ENCODE measurements around the gene CTU2. TPM values are rescaled to one million over a fixed set of nuclear protein-coding genes. Genes with fewer than 3 reads are reported as not detected.
A peak's percentile ranks its signal among the peaks of the same experiment; 100 is the strongest.

Gene CTU2
- total RNA-seq, 1 experiment from 2014 or later = 54.9 TPM

DNA sequence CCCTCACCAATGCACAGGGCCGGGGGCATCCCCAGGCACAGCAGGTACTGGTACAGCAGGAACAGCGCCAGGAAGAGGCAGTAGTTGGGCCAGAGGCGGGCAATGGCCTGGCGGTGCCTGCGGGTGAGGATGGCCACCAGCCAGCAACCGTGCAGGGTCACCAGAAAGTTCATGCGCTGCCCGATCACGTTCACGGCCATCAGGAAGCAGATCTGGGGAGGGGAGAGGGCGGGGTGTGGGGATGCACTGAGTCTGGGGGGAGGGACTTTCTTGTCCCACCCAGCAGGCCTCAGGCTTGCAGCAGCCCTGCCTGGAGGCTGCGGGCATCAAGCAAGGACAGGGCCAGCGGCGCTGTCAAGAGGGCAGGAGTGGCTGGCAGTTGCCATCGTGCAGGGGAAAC is 25.4 kb downstream of the CTU2 start:
- no peaks in the 10 kb centered on the region for H3K27me3 ChIP-seq (replicated peaks; ENCODE audit: control insufficient read depth, insufficient read depth, low read length)
- peaks cover 6% of the 10 kb centered on the region for H3K36me3 ChIP-seq (ENCODE audit: control insufficient read depth, insufficient read depth, low read length)
- DNase-seq = no peak
- H3K4me3 Mint-ChIP-seq (ENCODE audit: unreplicated experiment) = peak overlapping the region; percentile 45
- POLR2A ChIA-PET = no interaction called here
- intact Hi-C loops (cut with micrococcal nuclease; ENCODE audit: unreplicated experiment) = no loop called here
- H3K9me3 ChIP-seq = no peaks in the 10 kb centered on the region
- TF ChIP-seq, protein P1, sequence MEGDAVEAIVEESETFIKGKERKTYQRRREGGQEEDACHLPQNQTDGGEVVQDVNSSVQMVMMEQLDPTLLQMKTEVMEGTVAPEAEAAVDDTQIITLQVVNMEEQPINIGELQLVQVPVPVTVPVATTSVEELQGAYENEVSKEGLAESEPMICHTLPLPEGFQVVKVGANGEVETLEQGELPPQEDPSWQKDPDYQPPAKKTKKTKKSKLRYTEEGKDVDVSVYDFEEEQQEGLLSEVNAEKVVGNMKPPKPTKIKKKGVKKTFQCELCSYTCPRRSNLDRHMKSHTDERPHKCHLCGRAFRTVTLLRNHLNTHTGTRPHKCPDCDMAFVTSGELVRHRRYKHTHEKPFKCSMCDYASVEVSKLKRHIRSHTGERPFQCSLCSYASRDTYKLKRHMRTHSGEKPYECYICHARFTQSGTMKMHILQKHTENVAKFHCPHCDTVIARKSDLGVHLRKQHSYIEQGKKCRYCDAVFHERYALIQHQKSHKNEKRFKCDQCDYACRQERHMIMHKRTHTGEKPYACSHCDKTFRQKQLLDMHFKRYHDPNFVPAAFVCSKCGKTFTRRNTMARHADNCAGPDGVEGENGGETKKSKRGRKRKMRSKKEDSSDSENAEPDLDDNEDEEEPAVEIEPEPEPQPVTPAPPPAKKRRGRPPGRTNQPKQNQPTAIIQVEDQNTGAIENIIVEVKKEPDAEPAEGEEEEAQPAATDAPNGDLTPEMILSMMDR (IDR thresholded peaks at IDR 0.05; ENCODE audit: insufficient read depth in 1 of 2, low read depth in 1 of 2, low read length in 1 of 2, severe bottlenecking in 1 of 2, unreplicated experiment in 1 of 2) = no peak
- peak overlapping the region; percentile 61 for H3K27ac Mint-ChIP-seq (ENCODE audit: unreplicated experiment)
- no peaks in the 10 kb centered on the region for H3K27me3 Mint-ChIP-seq (ENCODE audit: insufficient read depth, unreplicated experiment)
- BruUV-seq (replicated peaks) = no TSS peak
- no peaks in the 10 kb centered on the region for H3K9me3 Mint-ChIP-seq (ENCODE audit: unreplicated experiment)
- peaks cover 54% of the 10 kb centered on the region for H3K36me3 Mint-ChIP-seq (ENCODE audit: insufficient read depth, unreplicated experiment)
- H3K4me1 ChIP-seq = no peaks in the 10 kb centered on the region
- H3K4me3 ChIP-seq (ENCODE audit: low read depth, low read length) = no peak overlapping the region
- no peaks in the 10 kb centered on the region for H3K4me1 Mint-ChIP-seq (ENCODE audit: low read depth, unreplicated experiment)
- CTCF ChIA-PET = no interaction called here

DNA sequence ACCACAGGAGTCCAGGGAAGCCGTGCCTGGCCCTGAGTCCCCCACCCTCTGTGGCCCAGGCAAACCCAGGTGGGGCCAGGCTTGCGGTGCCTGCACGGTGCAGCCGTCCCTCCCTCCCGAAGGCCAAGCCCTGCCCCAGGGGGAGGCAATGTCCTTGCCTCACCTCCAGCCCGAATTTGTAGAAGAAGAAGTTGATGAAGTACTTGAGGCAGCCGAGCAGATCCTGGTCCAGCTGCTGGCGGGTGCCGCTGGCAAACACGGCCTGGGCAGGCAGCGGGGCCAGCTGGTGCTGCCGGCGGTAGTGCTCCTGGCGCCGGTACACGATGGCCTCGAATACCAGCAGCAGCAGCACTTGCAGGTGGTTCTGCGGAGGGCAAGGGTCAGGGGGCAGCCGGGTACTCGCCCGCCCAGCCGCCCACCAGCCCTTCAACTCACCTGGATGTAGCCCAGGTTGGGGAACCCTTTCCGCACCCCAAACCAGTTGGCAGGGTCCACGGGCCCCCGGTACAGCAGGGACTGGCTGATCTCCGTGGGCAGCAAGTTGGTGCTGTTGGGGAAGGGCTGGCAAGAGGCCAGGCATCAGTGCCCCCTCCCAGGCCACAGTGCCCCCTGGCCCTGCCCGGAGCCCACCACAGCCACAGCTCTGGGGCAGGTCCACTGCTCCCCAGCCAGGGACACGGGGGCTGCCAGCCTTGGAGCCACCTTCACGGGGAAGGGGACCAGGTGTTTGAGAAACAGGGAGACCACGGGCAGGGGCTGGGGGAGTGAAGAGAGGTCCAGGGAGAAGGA is 26.1 kb downstream of the CTU2 start:
- CTCF ChIA-PET = no interaction called here
- no peak overlapping the region for H3K4me3 Mint-ChIP-seq (ENCODE audit: unreplicated experiment)
- intact Hi-C loops (cut with micrococcal nuclease; ENCODE audit: unreplicated experiment) = no loop called here

DNA sequence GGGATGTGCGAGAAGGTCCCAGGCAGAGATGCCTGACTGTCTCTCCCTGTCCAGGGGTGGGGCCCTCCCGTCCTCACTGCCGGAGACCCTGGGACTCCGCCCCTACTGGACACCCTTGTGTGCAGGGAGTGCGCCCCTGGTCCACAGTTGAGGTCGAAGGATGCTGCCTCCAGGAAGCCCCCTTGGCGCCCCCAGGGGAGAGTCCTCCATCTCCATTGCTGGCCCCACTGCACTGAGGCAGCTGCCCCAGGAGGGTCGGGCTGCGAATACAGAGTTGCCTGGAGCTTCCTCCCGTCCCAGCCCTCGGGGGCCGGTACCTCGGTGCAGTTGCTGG is 26.6 kb downstream of the CTU2 start:
- no peaks in the 10 kb centered on the region for H3K27me3 Mint-ChIP-seq (ENCODE audit: insufficient read depth, unreplicated experiment)
- H3K4me1 Mint-ChIP-seq (ENCODE audit: low read depth, unreplicated experiment) = no peaks in the 10 kb centered on the region
- DNase-seq = no peak
- no peak overlapping the region for H3K27ac Mint-ChIP-seq (ENCODE audit: unreplicated experiment)
- BruUV-seq (replicated peaks) = no TSS peak
- ChIA-PET POLR2A (no interaction called here), CTCF (no interaction called here)
- Histone ChIP-seq H3K36me3 (ENCODE audit: control insufficient read depth, insufficient read depth, low read length) (peaks cover 3% of the 10 kb centered on the region; the same call in 1 of the 2 replicates), H3K9me3 (no peaks in the 10 kb centered on the region), H3K4me3 (ENCODE audit: low read depth, low read length) (no peak overlapping the region), H3K27me3 (replicated peaks; ENCODE audit: control insufficient read depth, insufficient read depth, low read length) (no peaks in the 10 kb centered on the region), H3K4me1 (no peaks in the 10 kb centered on the region)
- H3K9me3 Mint-ChIP-seq (ENCODE audit: unreplicated experiment) = no peaks in the 10 kb centered on the region
- no peak overlapping the region for H3K4me3 Mint-ChIP-seq (ENCODE audit: unreplicated experiment)
- intact Hi-C loops (cut with micrococcal nuclease; ENCODE audit: unreplicated experiment) = no loop called here
- peaks cover 43% of the 10 kb centered on the region for H3K36me3 Mint-ChIP-seq (ENCODE audit: insufficient read depth, unreplicated experiment)
- TF ChIP-seq, protein P1 (IDR thresholded peaks at IDR 0.05; ENCODE audit: insufficient read depth in 1 of 2, low read depth in 1 of 2, low read length in 1 of 2, severe bottlenecking in 1 of 2, unreplicated experiment in 1 of 2) = no peak

More for the DNA sequence above, 26.1 kb downstream of the CTU2 start:
- Mint-ChIP-seq H3K36me3 (ENCODE audit: insufficient read depth, unreplicated experiment) (peaks cover 48% of the 10 kb centered on the region), H3K9me3 (ENCODE audit: unreplicated experiment) (no peaks in the 10 kb centered on the region), H3K4me1 (ENCODE audit: low read depth, unreplicated experiment) (no peaks in the 10 kb centered on the region), H3K27me3 (ENCODE audit: insufficient read depth, unreplicated experiment) (no peaks in the 10 kb centered on the region), H3K27ac (ENCODE audit: unreplicated experiment) (no peak overlapping the region)
- H3K9me3 ChIP-seq = no peaks in the 10 kb centered on the region
- TF ChIP-seq, protein P1 (IDR thresholded peaks at IDR 0.05; ENCODE audit: insufficient read depth in 1 of 2, low read depth in 1 of 2, low read length in 1 of 2, severe bottlenecking in 1 of 2, unreplicated experiment in 1 of 2) = no peak
- H3K4me1 ChIP-seq = no peaks in the 10 kb centered on the region
- peaks cover 6% of the 10 kb centered on the region for H3K36me3 ChIP-seq (ENCODE audit: control insufficient read depth, insufficient read depth, low read length)
- no peak for DNase-seq
- H3K27me3 ChIP-seq (replicated peaks; ENCODE audit: control insufficient read depth, insufficient read depth, low read length) = no peaks in the 10 kb centered on the region
- no TSS peak for BruUV-seq (replicated peaks)
- POLR2A ChIA-PET = no interaction called here
- H3K4me3 ChIP-seq (ENCODE audit: low read depth, low read length) = no peak overlapping the region
